DMS79 (cell line): ENCODE results near the gene ATP1B2.
"Not testable (repeated sequence)": the region's sequence is repeated elsewhere in the genome, so short reads cannot be mapped to it uniquely, and the experiment has no call there.

Experiments used
- DNase-seq: peaks from one replicate; lab custom pipeline; 2025; lab: John Stamatoyannopoulos, UW

The ATP1B2 gene, protein sequence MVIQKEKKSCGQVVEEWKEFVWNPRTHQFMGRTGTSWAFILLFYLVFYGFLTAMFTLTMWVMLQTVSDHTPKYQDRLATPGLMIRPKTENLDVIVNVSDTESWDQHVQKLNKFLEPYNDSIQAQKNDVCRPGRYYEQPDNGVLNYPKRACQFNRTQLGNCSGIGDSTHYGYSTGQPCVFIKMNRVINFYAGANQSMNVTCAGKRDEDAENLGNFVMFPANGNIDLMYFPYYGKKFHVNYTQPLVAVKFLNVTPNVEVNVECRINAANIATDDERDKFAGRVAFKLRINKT

DNA sequence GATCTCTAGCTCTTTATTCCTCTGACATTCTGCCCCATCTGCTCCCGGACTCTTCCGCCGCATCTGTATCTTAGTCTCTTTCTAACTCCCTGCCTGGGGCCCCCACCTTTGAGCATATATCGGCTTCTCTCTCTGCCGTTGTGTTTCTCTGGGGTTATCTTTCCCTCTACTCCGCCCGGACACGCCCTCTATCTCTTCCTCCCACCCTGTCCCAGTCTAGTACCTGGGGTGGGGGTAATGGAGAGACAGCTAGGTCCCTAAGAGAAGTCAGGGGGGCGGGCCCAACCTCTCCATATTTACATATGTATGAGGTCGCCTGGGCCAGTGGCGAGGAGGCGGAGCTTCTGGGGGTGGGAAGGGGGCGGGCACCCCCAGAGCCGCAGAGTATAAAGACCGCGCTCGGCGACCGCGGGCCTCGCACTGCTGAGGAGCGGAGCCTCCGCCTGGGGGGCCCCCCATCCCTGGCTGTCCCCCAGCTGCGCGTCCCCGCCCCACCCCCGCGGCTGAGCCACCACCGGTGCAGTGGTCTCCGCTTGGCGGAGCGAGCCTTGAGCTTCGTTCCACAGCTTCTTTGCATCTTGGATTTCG lies at the start of gene ATP1B2:
TSS of gene ATP1B2 (plus strand) at position 418 of the 588 bp plus-strand sequence. CDS start 593 bp downstream, outside the sequence.
- DNase-seq = peak; percentile 36

DNA sequence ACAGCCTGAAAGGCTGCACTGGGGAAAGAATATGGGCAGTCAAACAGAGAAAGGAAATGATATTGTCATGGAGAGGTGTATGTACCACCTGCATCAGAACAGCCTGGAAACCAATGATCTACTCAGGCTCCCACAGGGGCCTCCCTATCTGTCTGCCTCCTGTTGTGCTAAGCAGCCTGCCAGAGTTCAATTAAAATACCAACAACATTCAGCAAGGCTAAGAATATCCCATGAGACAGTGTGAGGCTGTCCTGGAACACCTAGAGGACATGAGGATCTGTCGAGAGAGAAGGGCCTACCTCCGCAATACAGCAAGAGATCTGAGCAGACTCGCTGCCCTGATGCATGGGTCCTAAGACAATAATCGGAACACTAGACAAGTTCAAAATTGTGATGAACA lies 44.4 kb upstream of the ATP1B2 start:
- DNase-seq = no peak

DNA sequence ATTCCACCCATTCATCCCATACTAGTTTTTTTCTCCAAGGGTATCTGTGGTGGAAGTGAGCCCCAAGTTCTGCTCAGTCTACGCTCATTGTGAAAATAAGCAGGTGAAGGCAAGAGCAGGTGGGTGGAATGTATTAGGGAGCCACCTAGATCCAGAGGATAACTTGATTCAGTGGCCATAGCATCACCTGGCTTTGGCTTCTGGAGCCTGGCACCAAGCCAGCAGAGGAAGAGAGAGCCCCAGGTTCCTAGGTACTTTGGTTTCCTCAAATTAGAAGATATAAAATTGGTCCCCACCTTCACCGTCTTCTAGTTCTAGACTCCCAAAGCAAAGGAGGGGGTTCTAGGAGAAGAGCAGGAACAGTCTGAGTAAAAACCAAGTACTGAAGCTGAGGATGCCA lies 40.1 kb upstream of the ATP1B2 start:
- no peak for DNase-seq

DNA sequence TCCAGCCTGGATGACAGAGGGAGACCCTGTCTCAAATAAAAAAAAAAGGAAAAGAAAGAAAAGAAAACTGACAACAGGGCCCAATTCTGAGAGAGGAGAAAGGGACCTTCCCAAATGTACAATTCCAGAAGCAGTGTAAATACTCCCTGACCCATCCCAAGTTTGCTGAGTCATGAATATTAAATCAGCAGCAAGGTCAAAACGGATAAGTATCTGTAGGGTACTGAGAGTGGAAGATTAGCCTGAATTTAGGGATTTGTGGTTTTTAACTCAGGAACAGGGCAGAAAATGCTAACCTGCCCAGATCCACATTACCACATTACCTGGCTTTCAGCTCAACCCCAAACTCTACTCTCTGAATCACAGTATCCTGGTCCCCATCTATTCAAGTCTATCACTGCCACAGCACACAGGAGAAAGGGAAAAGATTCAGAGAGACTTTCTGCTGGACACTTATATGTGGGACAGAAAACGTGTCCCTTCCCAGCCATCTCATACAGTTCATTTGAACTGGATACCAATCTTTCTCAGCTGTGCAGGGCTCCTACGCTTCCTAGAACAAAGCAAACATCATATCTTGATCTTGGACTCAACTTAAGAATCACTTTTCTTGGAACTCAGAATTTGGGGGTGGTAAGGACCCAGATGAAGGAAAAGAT lies 39.0 kb upstream of the ATP1B2 start:
- no peak for DNase-seq

DNA sequence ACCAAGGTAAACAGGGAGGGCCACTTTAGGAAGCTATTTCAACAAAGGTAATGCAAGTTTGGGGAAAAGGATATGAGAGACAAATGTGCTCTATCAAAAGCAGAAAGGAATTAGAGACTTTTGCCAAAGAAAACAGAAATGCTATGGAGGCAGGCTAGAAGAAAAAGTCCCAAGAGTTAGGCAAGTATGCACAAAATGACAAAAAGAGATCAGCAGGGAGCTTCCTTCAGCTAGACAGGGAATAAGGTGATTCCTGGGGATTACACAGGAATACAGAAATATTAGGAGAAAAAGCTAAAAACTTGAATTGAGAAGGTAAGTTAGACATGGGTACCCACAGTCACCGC lies 38.5 kb upstream of the ATP1B2 start:
- DNase-seq = no peak

DNA sequence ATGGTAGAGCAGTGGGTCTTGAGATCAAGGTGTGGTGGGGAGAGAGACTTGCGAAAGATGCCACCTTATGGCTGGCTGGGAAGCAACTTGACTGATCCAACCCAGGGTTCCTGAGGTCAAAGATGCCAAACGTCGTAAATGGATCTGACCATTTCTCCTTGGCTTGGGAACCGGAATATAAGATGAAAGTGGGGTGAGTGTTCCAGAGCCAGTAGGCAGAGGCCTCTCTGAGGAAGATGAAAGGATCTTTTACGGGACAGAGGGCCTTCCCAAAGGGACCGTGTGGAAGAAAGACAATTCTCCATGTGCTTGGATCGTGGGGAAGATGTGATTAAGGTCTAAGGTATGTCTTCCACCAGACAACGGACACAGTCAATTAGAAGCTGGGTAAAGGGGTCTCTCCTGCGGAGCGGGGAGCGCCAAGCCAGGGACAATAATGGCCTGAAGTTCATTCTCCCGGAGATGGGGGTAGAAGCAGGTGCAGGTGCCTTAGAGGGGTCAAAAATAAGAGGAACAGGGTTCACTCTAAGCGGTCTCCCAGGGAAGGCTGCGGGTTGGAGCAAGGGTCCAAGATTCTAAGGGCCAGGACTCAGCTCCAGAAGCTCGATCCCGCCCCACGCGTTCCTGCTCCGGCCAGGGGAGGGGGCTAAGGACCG lies 36.8 kb upstream of the ATP1B2 start:
- DNase-seq = no peak

DNA sequence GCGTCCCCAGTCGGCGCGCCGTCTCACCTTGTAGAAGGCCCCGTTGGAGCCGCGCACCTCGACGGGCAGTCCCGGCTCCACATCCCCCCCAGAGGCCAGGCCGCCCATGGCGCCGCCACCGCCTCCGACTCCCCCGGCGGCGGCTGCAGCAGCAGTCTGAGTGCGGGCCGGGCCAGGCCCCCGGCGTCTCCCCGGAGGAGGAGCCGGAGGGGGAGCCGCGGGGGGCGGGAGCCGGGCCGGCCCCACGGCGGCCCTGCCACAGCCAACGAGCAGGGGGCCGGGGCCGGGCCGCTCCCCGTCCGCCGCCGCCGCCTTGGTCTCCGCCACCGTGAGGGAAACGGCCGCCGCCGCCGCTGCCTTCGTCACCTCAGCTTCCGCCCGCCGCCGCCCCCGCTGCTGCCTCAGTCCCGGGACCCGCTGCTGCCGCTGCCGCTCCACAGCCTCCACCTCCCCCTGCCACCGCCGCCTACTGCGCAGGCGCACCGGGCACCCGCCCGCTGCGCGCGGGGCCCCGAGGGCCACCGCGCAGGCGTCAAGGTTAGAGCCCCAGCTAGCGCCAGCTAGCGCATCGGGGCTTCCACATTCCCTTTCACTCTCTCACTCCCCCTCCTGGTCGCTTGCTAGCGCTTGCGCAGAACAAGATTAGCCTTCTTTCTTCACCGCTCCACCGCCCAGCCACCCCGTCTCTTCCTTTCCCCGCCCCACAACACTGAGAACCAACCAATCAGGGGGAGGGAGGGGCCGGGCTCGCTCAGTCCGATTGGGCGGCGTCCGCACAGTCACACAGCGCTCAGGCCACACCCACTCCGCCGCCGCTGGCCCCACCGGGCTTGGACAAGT lies 36.1 kb upstream of the ATP1B2 start, which contains the start of gene FXR2:
TSS of gene FXR2 (minus strand) at position 473 of the 840 bp plus-strand sequence. CDS start at position 108, 365 bp downstream.
- peak; percentile 99 for DNase-seq

DNA sequence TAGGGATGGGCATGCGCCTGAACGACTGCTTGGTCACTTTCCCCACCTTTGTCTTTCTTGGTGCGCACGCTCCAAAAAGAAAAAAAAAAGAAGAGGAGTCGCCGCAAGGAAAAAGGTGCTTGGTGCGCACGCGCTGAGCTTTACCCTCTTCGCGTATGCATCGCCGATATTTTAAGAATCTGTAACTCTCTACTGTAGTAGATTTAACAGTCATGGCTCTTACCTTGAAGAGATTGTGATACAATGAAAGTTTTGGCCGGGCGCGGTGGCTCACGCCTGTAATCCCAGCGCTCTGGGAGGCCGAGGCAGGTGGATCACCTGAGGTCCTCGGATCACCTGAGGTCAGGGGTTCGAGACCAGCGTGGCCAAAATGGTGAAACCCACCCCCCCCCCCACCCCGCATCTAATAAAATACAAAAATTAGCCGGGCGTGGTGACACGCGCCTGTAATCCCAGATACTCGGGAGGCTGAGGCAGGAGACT lies 35.4 kb upstream of the ATP1B2 start:
- DNase-seq = no peak

DNA sequence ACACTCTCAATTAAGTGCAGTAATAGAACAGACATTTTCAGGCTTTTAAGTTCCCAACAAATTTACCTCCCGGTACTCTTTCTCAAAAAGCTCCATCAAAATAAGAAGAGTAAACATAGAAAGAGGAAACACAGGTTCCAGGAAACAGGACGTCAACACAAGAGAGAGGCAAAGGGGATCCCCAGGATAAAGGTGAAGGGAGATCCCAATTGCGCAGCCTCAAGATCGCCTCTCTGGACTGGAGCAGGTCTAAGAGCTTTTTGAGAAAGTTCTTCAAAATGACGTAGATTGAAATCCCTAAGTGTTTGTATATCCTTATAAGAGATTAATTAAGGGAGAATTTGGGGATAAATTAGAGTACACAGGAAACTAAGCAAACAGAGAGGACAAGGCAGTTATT lies 32.1 kb upstream of the ATP1B2 start:
- no peak for DNase-seq

DNA sequence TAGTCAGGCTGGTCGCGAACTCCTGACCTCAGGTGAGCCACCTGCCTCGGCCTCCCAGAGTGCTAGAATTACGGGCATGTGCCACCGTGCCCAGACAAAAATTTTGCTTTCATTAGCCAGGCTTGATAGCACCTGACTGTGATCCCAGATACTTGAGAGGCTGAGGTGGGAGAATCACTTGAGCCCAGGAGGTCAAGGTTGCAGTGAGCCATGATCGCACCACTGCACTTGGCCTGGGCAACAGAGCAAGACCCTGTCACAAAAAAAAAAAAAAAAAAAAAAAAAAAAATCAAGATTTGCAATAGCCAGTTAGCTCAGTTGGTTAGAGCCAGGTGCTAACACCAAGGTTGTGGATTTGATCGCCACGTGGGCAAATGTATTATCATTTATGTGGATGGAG lies 29.9 kb upstream of the ATP1B2 start:
- no peak for DNase-seq

DNA sequence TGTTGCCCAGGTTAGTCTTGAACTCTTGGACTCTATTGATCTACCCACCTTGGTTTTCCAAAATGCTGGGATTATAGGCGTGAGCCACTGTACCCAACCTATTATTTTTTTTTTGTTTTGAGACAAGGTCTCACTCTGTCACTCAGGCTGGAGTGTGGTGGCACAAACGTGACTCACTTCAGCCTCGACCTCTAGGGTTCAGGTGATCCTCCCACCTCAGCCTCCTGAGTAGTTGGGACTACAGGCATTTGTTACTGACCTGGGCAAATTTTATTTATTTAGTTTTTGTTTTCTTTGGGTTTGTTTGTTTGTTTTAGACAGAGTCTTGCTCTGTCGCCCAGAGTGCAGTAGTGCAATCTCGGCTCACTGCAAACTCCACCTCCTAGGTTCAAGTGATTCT lies 27.1 kb upstream of the ATP1B2 start:
- DNase-seq = no peak

DNA sequence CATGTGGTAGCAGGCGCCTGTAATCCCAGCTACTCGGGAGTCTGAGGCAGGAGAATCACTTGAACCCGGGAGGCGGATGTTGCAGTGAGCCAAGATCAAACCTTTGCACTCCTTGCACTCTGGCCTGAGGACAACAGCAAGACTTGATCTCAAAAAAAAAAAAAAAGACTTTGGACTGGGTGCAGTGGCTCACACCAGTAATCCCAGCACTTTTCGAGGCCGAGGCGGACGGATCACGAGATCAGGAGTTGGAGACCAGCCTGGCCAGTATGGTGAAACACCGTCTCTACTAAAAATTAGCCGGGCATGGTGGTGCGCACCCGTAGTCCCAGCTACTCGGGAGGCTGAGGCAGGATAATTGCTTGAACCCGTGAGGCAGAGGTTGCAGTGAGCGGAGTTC lies 25.0 kb upstream of the ATP1B2 start:
- DNase-seq = not testable (repeated sequence)

DNA sequence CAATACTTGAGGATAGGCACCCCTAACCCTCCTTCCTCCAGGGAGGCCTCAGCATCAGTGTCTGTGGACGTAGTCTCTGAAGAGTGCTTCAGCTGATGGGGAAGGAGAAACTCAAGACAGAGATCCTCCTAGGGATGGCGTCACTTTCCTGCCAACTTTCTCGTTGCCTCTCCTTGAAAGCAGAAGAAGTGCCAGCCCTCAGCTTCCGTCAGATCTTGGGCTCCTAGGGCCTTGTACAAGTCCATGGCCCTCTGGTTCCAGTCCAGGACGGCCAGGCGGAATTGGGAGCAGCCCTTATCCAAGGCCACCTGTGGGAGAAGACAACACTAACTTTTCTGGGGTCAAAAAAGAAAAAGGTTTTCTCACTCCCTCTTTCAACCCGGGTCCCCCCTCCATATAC lies 24.4 kb upstream of the ATP1B2 start:
- no peak for DNase-seq

DNA sequence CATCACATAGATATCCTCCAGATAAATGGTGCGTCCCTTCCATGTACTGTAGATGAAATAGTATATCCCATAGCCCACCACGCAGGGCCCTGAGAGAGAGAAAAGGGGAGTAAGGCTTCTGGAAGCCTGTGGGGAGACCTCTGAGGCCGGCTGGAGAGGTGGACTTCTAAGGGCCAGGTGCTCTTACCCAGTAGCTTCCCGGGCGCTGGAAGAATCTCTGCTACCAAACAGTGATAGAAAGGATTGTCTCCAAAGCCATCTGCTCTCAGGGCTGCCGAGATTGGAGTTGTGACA lies 23.8 kb upstream of the ATP1B2 start:
- DNase-seq = no peak

DNA sequence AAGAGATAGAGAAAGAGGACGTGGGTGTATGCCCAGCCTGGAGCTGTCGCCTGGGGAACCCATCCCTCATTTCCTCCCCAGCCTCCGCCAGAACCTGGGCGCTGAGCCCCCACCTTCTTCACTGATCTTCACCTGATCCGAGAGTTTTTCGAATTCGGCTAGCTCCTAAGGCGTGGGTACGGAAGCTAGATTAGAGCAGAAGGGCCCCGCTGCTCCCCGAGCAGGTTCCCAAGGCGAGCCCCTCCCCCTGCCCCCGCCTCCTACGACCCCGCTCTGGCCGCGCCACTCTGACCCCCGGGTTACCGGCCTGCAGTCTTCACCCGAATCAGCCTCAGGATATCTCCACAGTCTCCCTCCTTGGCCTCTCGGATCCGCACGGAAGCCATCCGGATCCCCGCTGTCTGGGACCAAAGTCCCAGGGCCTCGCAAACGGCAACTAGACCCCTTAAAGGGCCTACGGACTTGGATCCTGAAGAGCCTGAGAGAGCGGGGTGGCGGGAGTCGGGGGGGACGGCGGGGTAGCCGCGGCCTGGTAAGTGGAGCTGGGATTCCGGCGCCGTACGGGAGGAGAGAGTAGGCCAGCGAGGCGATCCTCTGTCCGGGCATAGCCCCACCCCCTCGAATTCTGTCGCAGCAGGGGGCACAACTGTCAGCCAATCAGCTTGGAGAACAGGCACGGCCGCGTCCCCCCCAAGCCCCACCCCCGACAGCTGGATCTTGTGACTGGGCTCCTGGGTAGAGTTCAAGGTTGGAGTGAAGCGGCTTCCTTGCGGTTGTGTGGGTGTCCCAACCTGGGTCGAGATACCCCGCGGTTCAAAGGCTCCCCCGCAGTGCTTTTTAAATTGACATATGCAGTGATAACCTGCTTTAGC lies 23.2 kb upstream of the ATP1B2 start, which contains the start of gene SAT2:
TSS of gene SAT2 (minus strand) at position 572 of the 872 bp plus-strand sequence. CDS start at position 386, 186 bp downstream.
- peak; percentile 79 for DNase-seq

DNA sequence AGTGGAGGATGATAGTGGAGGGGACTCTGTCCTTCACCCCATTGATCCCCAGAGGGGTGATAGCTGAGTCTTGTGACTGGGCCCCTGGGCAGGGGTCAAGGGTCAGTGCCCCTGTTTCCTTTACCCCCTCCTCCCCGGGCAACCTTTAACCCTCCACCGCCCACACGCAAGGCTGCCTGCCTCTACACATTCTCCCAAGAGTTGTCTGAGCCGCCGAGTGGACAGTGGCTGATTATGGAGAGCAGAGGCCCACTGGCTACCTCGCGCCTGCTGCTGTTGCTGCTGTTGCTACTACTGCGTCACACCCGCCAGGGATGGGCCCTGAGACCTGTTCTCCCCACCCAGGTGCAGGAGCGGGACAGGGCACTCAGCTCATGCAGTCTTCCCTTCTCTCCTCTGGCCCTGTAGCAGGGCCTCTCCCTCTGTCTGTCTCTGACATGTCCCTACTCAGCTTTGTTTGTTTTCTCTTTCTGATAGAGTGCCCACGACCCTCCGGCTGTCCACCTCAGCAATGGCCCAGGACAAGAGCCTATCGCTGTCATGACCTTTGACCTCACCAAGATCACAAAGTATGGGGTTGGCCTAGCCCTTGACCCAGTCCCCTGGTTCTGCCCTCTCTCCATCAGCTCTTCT lies 20.7 kb upstream of the ATP1B2 start, which contains the start of gene SHBG:
TSS of gene SHBG (plus strand) at position 197 of the 633 bp plus-strand sequence. CDS start at position 235, 38 bp downstream.
- no peak for DNase-seq

DNA sequence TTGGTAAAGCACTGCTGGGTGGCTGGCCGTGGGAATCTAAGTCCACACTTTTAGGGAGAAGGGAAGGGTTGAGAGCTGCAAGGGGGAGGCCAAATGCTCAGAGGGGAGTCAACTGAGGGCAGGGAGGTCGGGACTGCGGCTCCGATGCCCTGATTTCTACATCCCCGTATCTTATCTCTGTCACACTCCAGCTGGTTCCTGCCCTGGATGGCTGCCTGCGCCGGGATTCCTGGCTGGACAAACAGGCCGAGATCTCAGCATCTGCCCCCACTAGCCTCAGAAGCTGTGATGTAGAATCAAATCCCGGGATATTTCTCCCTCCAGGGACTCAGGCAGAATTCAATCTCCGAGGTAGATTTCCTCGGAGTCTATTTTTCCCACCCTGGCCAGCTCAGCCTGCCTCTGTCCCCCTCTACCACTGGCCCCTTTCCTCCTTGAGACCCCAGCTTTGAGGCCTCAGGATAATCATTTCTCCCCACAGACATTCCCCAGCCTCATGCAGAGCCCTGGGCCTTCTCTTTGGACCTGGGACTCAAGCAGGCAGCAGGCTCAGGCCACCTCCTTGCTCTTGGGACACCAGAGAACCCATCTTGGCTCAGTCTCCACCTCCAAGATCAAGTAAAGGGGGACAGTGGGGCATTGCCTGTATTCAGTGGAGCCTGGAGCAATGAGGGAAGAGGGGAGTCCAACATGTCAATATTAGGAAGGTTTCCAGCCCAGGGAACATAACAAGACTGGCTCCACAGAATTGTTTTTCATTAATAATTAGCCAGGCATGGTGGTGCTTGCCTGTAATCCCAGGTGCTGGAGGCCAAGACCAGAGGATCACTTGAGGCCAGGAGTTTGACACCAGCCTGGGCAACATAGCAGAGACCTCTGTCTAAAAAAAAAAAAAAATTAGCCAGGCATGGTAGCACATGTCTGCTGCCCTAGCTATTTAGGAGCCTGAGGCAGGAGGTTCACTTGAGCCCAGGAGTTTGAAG lies 19.0 kb upstream of the ATP1B2 start:
- DNase-seq = no peak

DNA sequence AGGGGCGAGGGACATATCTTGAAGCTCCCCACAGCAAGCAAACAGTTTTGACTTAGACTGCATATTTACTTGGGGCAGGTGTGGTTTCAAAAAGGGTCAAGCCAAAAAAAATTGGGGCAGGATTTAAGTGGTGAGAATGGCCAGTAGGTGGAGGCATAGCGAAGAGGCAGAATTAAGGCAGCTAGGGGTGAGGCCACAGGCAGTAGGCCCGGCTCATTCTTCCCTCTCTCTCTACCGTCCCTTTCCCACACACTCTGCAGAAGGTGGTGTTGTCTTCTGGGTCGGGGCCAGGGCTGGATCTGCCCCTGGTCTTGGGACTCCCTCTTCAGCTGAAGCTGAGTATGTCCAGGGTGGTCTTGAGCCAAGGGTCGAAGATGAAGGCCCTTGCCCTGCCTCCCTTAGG lies 18.2 kb upstream of the ATP1B2 start:
- no peak for DNase-seq

DNA sequence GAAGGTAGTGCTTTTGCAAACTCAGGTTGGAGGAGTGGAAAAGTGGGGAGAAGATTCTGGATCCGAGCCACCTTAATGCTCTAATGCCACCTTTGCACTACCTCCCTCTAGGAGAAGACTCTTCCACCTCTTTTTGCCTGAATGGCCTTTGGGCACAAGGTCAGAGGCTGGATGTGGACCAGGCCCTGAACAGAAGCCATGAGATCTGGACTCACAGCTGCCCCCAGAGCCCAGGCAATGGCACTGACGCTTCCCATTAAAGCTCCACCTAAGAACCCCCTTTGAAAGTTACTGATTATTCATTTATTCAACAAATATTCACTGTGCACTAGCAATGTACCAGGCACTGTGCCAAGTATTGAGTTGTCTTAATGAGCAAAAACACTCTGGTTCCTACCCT lies 17.6 kb upstream of the ATP1B2 start:
- DNase-seq = no peak
